Adrenal gland (tissue), 12 donors: Measurements from ENCODE around the gene RAC3. TPM values are rescaled to one million over a fixed set of nuclear protein-coding genes. Genes with fewer than 3 reads are reported as not detected.
A peak's percentile ranks its signal among the peaks of the same experiment; 100 is the strongest.

Source experiments
- DNase-seq, 7 donors: peaks; one replicate each; pipeline ENCODE4 v3.0.0-alpha.2; 2019 to 2020
- H3K27ac ChIP-seq, 5 donors: fragments of 200-600 bp; sonication (generic) in 4 of 5; 1 replicate in 3 of 5; 2 replicates in 2 of 5; pipeline versions ENCODE4 v1.5.1 to v1.8.0; 2016 to 2020; ENCODE audit warnings: mild to moderate bottlenecking in 1 of 5
- H3K27me3 ChIP-seq: fragments of 200-600 bp; 2 replicates; pipeline ENCODE4 v1.8.0; 2021
- H3K36me3 ChIP-seq, 2 donors: fragments of 200-600 bp; replicated peaks in 1 of 2; 1 replicate in 1 of 2; 2 replicates in 1 of 2; pipeline versions ENCODE4 v1.5.1 to v1.8.0; 2018 to 2022
- H3K4me1 ChIP-seq, 2 donors: fragments of 200-600 bp; replicated peaks in 1 of 2; 1 replicate in 1 of 2; 2 replicates in 1 of 2; pipeline versions ENCODE4 v1.5.1 to v1.8.0; 2018 to 2021
- H3K4me3 ChIP-seq, 4 donors: fragments of 200-600 bp; sonication (generic) in 3 of 4; one replicate each; pipeline ENCODE4 v1.5.1; 2016 to 2018
- H3K9me3 ChIP-seq, 3 donors: fragments of 200-600 bp; sonication (generic) in 1 of 3; replicated peaks in 1 of 3; 1 replicate in 2 of 3; 2 replicates in 1 of 3; pipeline versions ENCODE4 v1.5.1 to v1.8.0; 2016 to 2021
- POLR2A ChIP-seq, 2 donors: fragments of 450-650 bp; IDR thresholded peaks; one replicate each; pipeline ENCODE4 v1.6.1; 2017; ENCODE audit warnings: antibody characterized with exemption in 2 of 2, mild to moderate bottlenecking in 2 of 2, moderate library complexity in 1 of 2
- WGBS, 4 donors: extraction: QIAGEN DNeasy Blood & Tissue Kit in 2 of 4; methylation state at CpG; one replicate each; pipeline versions ENCODE4 v1.1.5 to v1.1.7; 2013 to 2017; 5-methylcytosine and 5-hydroxymethylcytosine counted together
- intact Hi-C, 2 donors: fragments of 100-400 bp; cut with DNase I; formaldehyde crosslinking; loops; one replicate each; pipeline versions ENCODE4 v1.14.1 to v1.15.0; 2022 to 2023
- polyA plus RNA-seq, 3 donors: library from polyadenylated mRNA; stranded (reverse); fragments of 200-250 nt in 2 of 3; fragments of 350-450 nt in 1 of 3; fragmentation: Illumina TruSeq in 1 of 3; extraction: RNeasy Lipid Tissue Mini Kit (QIAGEN cat#74804) in 1 of 3; gene quantifications; one replicate each; pipeline ENCODE4 v1.2.3, GENCODE V29; 2013 to 2014
- total RNA-seq, 9 donors: library from RNA; depleted of rRNA in 4 of 9; stranded (reverse); fragments of >200 nt in 4 of 9; fragments of 120-200 nt in 1 of 9; fragmentation: NEBNext Ultra II Directional in 1 of 9; extraction: Animal tissue kit (Norgen Biotek cat#: 25700) in 1 of 9; gene quantifications; one replicate each; pipeline versions ENCODE4 v1.1.0 to v1.2.4, GENCODE V29; 2013 to 2023
- TF ChIP-seq, protein P1 (sequence below), 6 experiments: fragments of 450-650 bp in 4 of 6; fragments of 200-600 bp in 2 of 6; sonication (generic) in 1 of 6; IDR thresholded peaks; 1 replicate in 5 of 6; 2 replicates in 1 of 6; pipeline versions ENCODE4 v1.5.1 to v1.8.0; 2016 to 2021; ENCODE audit warnings: antibody characterized with exemption in 6 of 6, mild to moderate bottlenecking in 2 of 6, moderate library complexity in 1 of 6
- donor health status: healthy with polysubstance abuse.
- donor health status: Bipolar disorder and iron deficiency.
- donor health status: DM: yes; HTN: yes; CAD: no.
- donor health status: DM: no; HTN: no; CAD: no.
- donor health status: DM: no; HTN: no; CAD: no.
- donor health status: DM: yes; HTN: yes; CAD: no.

RAC3 gene
- total and polyA plus RNA-seq, 12 donors = 1.6 to 13.5 (median 5.1) TPM

DNA sequence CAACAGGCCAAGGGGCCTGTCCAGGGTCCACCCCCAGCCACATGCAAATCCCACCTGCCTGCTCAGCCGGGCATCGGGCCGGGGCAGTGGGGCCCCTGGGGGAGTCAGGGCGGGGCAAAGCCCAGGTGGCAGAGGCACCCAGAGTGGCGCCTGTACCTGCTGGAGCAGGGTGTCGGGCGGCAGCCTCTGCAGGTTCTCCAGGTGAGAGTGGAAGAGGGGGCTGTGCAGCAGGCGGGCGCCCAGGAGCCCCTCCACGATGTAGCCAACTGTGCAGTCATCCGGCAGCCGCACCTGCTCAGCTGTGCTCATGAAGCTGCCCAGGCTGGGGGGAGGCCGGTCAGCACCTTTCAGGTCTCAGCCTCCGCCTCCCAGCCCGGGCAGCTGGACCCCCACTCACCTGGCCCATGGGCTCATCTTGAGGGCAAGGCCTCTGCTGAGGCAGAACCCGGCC is 18.1 kb downstream of the RAC3 start:
- H3K36me3 ChIP-seq = peaks cover 0 to 44% of the 10 kb centered on the region in 2 donors
- no peak overlapping the region for H3K27ac ChIP-seq
- H3K9me3 ChIP-seq = no peaks in the 10 kb centered on the region
- no peak overlapping the region for H3K4me3 ChIP-seq
- H3K27me3 ChIP-seq = no peaks in the 10 kb centered on the region
- H3K4me1 ChIP-seq = peaks cover 17 to 21% of the 10 kb centered on the region in 2 donors
- DNase-seq = peak in 1 of 7 donors; percentile 5
- TF ChIP-seq, protein P1, sequence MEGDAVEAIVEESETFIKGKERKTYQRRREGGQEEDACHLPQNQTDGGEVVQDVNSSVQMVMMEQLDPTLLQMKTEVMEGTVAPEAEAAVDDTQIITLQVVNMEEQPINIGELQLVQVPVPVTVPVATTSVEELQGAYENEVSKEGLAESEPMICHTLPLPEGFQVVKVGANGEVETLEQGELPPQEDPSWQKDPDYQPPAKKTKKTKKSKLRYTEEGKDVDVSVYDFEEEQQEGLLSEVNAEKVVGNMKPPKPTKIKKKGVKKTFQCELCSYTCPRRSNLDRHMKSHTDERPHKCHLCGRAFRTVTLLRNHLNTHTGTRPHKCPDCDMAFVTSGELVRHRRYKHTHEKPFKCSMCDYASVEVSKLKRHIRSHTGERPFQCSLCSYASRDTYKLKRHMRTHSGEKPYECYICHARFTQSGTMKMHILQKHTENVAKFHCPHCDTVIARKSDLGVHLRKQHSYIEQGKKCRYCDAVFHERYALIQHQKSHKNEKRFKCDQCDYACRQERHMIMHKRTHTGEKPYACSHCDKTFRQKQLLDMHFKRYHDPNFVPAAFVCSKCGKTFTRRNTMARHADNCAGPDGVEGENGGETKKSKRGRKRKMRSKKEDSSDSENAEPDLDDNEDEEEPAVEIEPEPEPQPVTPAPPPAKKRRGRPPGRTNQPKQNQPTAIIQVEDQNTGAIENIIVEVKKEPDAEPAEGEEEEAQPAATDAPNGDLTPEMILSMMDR (IDR thresholded peaks at IDR 0.05) = no peak
- no peak for TF ChIP-seq POLR2A (IDR thresholded peaks at IDR 0.05)
- intact Hi-C loops = no loop called here
- WGBS, 4 donors = 95 to 100% (median 97%) methylated on average over 5 to 16 of the region's 16 CpGs

DNA sequence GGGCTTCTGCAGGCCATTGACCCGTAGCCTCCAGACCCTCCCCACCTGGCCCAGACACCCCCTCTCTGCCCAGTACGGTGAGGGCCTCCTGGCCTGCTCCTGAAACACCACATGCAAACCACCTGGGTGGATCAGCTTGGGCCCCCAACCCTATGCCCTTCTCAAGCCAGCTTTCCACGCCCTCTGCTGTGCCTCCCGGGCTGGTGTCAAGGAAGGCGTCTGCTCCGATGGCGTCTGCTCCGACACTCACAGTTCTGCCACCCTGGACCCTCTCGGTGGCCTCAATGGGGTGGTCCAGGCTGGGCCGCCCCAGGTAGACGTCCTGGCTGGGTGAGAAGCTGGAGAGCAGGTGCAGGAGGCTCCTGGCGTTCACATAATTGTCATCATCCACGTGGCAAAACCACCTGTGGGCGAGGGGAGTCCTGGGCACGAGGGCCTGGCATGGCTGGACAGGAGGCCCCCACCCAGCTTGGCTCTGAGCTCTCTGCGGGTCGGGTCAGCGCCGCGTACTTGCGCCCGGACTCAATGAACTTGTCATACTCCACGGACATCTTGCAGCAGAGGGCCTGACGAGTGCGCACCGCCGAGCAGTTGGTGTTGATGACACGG is 18.8 kb downstream of the RAC3 start:
- H3K4me3 ChIP-seq = peak overlapping the region in 2 of 4 donors; percentile 73 to 97
- peak overlapping the region in 1 of 5 donors; percentile 83 for H3K27ac ChIP-seq
- TF ChIP-seq POLR2A (IDR thresholded peaks at IDR 0.05) = no peak
- TF ChIP-seq, protein P1 (IDR thresholded peaks at IDR 0.05) = no peak
- intact Hi-C loops = no loop called here
- peaks cover 0 to 51% of the 10 kb centered on the region in 2 donors for H3K36me3 ChIP-seq
- no peaks in the 10 kb centered on the region for H3K27me3 ChIP-seq
- DNase-seq = peak in 1 of 7 donors; percentile 9
- H3K4me1 ChIP-seq = peaks cover 17 to 21% of the 10 kb centered on the region in 2 donors
- H3K9me3 ChIP-seq = no peaks in the 10 kb centered on the region
- WGBS, 4 donors = 91 to 94% (median 92%) methylated on average over 8 to 28 of the region's 28 CpGs

DNA sequence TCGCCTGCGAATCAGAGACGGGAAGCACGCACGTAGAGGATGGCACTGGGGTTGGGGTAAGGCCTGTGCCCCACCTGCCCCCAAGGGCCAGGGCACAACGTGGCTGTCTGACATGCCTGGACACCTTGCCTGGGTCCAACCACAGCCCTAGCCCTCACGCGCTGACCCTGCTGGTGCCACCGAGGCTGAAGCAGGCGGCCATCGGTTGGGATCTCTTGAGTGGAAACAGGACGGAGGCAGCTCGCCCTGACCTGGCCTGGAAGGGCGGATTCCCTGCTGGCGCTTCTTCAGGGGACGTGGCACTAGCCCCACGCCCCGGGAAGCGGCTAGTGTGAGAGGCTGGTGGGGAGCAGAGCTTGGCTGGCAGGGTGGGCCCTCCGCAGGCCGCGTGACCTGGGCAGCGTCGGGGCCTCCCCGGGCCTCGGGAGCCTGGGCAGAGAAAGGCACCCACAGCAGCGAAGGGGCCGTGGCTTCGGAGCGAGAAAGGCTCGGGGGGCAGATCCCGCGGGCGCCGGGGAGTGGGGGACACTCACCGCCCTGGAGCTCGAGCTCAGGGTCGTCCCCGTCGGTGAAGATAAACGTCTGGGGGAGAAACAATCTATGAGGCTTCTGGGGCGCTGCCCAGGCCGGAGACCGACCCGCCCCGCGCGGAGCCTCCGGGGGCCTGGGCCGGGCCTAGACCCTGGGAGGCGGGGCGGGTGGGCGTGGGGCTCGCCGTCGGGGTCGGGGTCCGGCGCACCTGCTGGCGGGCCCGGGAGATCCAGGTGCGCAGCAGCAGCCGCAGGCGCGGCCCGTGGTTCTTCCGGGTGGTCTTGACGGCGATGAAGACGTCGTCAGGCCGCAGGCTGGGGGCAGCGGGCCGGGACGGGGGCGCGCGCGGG is 19.5 kb downstream of the RAC3 start:
- Histone ChIP-seq H3K9me3 (no peaks in the 10 kb centered on the region), H3K36me3 (peaks cover 0 to 58% of the 10 kb centered on the region in 2 donors), H3K4me1 (peaks cover 17 to 21% of the 10 kb centered on the region in 2 donors), H3K27ac (peak overlapping the region in 1 of 5 donors; percentile 83), H3K4me3 (peak overlapping the region in 3 of 4 donors; percentile 29 to 97 (median 73)), H3K27me3 (no peaks in the 10 kb centered on the region)
- intact Hi-C loops = no loop called here
- peak in 2 of 7 donors; percentile 12 to 22 for DNase-seq
- 14 to 100% (median 33%) methylated on average over 1 to 79 of the region's 79 CpGs for WGBS, 4 donors
- TF ChIP-seq, protein P1 (IDR thresholded peaks at IDR 0.05) = no peak
- no peak for TF ChIP-seq POLR2A (IDR thresholded peaks at IDR 0.05)
